Mesenchymal stem cell (in vitro differentiated cells and primary cell): ENCODE data around the gene SEMA3A.

Source experiments
- DNase-seq: peaks from one replicate; pipeline ENCODE4 v3.0.0-alpha.2; 2013
- H2AFZ ChIP-seq: one replicate; pipeline ENCODE4 v1.6.1; 2013; ENCODE audit warnings: low read depth, mild to moderate bottlenecking, control low read depth, inconsistent platforms, low read length, moderate library complexity
- H2AK5ac ChIP-seq: 2 replicates; pipeline ENCODE4 v1.6.1; 2013; ENCODE audit warnings: low read length, moderate library complexity, mild to moderate bottlenecking, inconsistent platforms; ENCODE audit not compliant: severe bottlenecking
- H2BK120ac ChIP-seq: one replicate; pipeline ENCODE4 v1.6.1; 2013; ENCODE audit warnings: low read depth, mild to moderate bottlenecking, inconsistent platforms, low read length, moderate library complexity
- H2BK12ac ChIP-seq, 2 experiments: one replicate each; pipeline ENCODE4 v1.6.1; 2013; ENCODE audit warnings: inconsistent platforms in 2 of 2, low read length in 2 of 2, mild to moderate bottlenecking in 2 of 2, moderate library complexity in 2 of 2, control low read depth in 1 of 2
- H2BK15ac ChIP-seq: one replicate; pipeline ENCODE4 v1.6.1; 2013; ENCODE audit warnings: mild to moderate bottlenecking, low read depth, inconsistent platforms; ENCODE audit not compliant: poor library complexity, severe bottlenecking
- H2BK5ac ChIP-seq: 2 replicates; pipeline ENCODE4 v1.6.1; 2013; ENCODE audit warnings: low read depth, mild to moderate bottlenecking, low read length, control low read depth, inconsistent platforms; ENCODE audit not compliant: poor library complexity, severe bottlenecking
- H3K14ac ChIP-seq, 2 experiments: one replicate each; pipeline ENCODE4 v1.6.1; 2013; ENCODE audit warnings: inconsistent platforms in 2 of 2, low read length in 2 of 2, control low read depth in 1 of 2, mild to moderate bottlenecking in 1 of 2, moderate library complexity in 1 of 2
- H3K18ac ChIP-seq, 2 experiments: one replicate each; pipeline ENCODE4 v1.6.1; 2013; ENCODE audit warnings: inconsistent platforms in 2 of 2, low read length in 2 of 2, control low read depth in 1 of 2, low read depth in 1 of 2, mild to moderate bottlenecking in 1 of 2
- H3K23ac ChIP-seq, 2 experiments: one replicate each; pipeline ENCODE4 v1.6.1; 2013; ENCODE audit warnings: inconsistent platforms in 2 of 2, low read length in 2 of 2, mild to moderate bottlenecking in 2 of 2, moderate library complexity in 2 of 2, control low read depth in 1 of 2
- H3K27ac ChIP-seq: 2 replicates; pipeline ENCODE4 v1.5.1; 2013; ENCODE audit warnings: mild to moderate bottlenecking, moderate library complexity, low read length, control low read depth, inconsistent platforms; ENCODE audit not compliant: poor library complexity, severe bottlenecking
- H3K27me3 ChIP-seq, 2 experiments: 2 replicates each; pipeline versions ENCODE4 v1.6.1 to v1.7.0; 2013; ENCODE audit warnings: low read length in 2 of 2, mild to moderate bottlenecking in 2 of 2, moderate library complexity in 2 of 2, control low read depth in 1 of 2, inconsistent platforms in 1 of 2; ENCODE audit not compliant: control insufficient read depth in 1 of 2, insufficient read depth in 1 of 2
- H3K36me3 ChIP-seq, 2 experiments: 2 replicates each; pipeline versions ENCODE4 v1.6.1 to v1.7.0; 2013; ENCODE audit warnings: low read length in 2 of 2, control low read depth in 1 of 2, inconsistent platforms in 1 of 2, low read depth in 1 of 2, mild to moderate bottlenecking in 1 of 2; ENCODE audit not compliant: insufficient read depth in 2 of 2, control insufficient read depth in 1 of 2
- H3K4ac ChIP-seq, 2 experiments: one replicate each; pipeline ENCODE4 v1.6.1; 2013; ENCODE audit warnings: inconsistent platforms in 2 of 2, low read length in 2 of 2, mild to moderate bottlenecking in 2 of 2, moderate library complexity in 2 of 2, control low read depth in 1 of 2, low read depth in 1 of 2
- H3K4me1 ChIP-seq: 2 replicates; pipeline ENCODE4 v1.6.1; 2013; ENCODE audit warnings: low read depth, low read length, control low read depth; ENCODE audit not compliant: control insufficient read depth, insufficient read depth
- H3K4me2 ChIP-seq: 2 replicates; pipeline ENCODE4 v1.6.1; 2013; ENCODE audit warnings: low read length, mild to moderate bottlenecking, inconsistent platforms; ENCODE audit not compliant: poor library complexity, severe bottlenecking
- H3K4me3 ChIP-seq, 2 experiments: 2 replicates each; pipeline versions ENCODE4 v1.5.1 to v1.7.0; 2013; ENCODE audit warnings: low read length in 2 of 2, mild to moderate bottlenecking in 2 of 2, control low read depth in 1 of 2, low read depth in 1 of 2; ENCODE audit not compliant: insufficient read depth in 1 of 2
- H3K79me1 ChIP-seq: replicated peaks from 2 replicates; pipeline ENCODE4 v1.6.1; 2013; ENCODE audit warnings: mild to moderate bottlenecking, control low read depth, low read length, inconsistent platforms; ENCODE audit not compliant: poor library complexity, severe bottlenecking
- H3K9ac ChIP-seq: 2 replicates; pipeline ENCODE4 v1.7.0; 2013; ENCODE audit warnings: mild to moderate bottlenecking, low read length, moderate library complexity
- H3K9me3 ChIP-seq: 2 replicates; pipeline ENCODE4 v1.7.0; 2013; ENCODE audit warnings: mild to moderate bottlenecking, low read length; ENCODE audit not compliant: control insufficient read depth
- H4K8ac ChIP-seq: one replicate; pipeline ENCODE4 v1.6.1; 2013; ENCODE audit warnings: inconsistent platforms, mild to moderate bottlenecking, low read length, moderate library complexity
- H4K91ac ChIP-seq: one replicate; pipeline ENCODE4 v1.6.1; 2013; ENCODE audit warnings: mild to moderate bottlenecking, low read length, inconsistent platforms
- WGBS: methylation state at CpG from one replicate; pipeline ENCODE4 v1.1.7; 2013; ENCODE audit warnings: mixed read lengths; 5-methylcytosine and 5-hydroxymethylcytosine counted together

Gene SEMA3A

GRCh38 chr7:84108119-84108518 lies 86.5 kb downstream of the SEMA3A start:
- Histone ChIP-seq H3K27me3 (no peaks in the 10 kb centered on the region), H3K36me3 (no peaks in the 10 kb centered on the region), H4K91ac (no peak overlapping the region), H2BK15ac (no peak overlapping the region), H2BK5ac (no peak overlapping the region), H3K79me1 (peaks cover 8% of the 10 kb centered on the region), H2BK120ac (no peak overlapping the region), H4K8ac (no peak overlapping the region), H3K14ac (no peak overlapping the region), H3K4ac (no peak overlapping the region), H2BK12ac (no peak overlapping the region), H3K4me2 (no peak overlapping the region), H3K4me1 (no peaks in the 10 kb centered on the region), H3K27ac (no peak overlapping the region), H3K9ac (no peak overlapping the region), H3K9me3 (no peaks in the 10 kb centered on the region), H3K18ac (no peak overlapping the region), H3K4me3 (no peak overlapping the region), H3K23ac (no peak overlapping the region), H2AFZ (no peak overlapping the region), H2AK5ac (no peak overlapping the region)
- WGBS, result 83% methylated on average over 1 of the region's 1 CpG
- DNase-seq, result no peak

- H3K18ac ChIP-seq, result no peak overlapping the region
- no peak overlapping the region for H3K27ac ChIP-seq
- H2BK5ac ChIP-seq, result no peak overlapping the region
- DNase-seq, result no peak
- H2AFZ ChIP-seq, result no peak overlapping the region
- H3K4me3 ChIP-seq, result no peak overlapping the region
- H2BK15ac ChIP-seq, result no peak overlapping the region
- no peak overlapping the region for H4K91ac ChIP-seq
- H3K79me1 ChIP-seq, result peaks cover 7% of the 10 kb centered on the region
- H3K4me2 ChIP-seq, result no peak overlapping the region
- no peaks in the 10 kb centered on the region for H3K9me3 ChIP-seq
- no peak overlapping the region for H3K23ac ChIP-seq
- H3K27me3 ChIP-seq, result no peaks in the 10 kb centered on the region
- no peak overlapping the region for H2AK5ac ChIP-seq
- H3K14ac ChIP-seq, result no peak overlapping the region
- H3K4ac ChIP-seq, result no peak overlapping the region
- no peak overlapping the region for H3K9ac ChIP-seq
- WGBS, result no CpG with 5 or more reads among the region's 2 CpGs
- H2BK120ac ChIP-seq, result no peak overlapping the region
- no peak overlapping the region for H4K8ac ChIP-seq
- H2BK12ac ChIP-seq, result no peak overlapping the region
- H3K4me1 ChIP-seq, result no peaks in the 10 kb centered on the region
- H3K36me3 ChIP-seq, result no peaks in the 10 kb centered on the region
Observed at GRCh38 chr7:84107259-84107658, 87.3 kb downstream of the SEMA3A start.

- H2BK12ac ChIP-seq, result no peak overlapping the region
- no peak overlapping the region for H2AFZ ChIP-seq
- no peak overlapping the region for H2BK5ac ChIP-seq
- no peak overlapping the region for H2AK5ac ChIP-seq
- H3K4ac ChIP-seq, result no peak overlapping the region
- H3K9ac ChIP-seq, result no peak overlapping the region
- H3K4me2 ChIP-seq, result no peak overlapping the region
- no peaks in the 10 kb centered on the region for H3K27me3 ChIP-seq
- no peak overlapping the region for H2BK15ac ChIP-seq
- DNase-seq, result no peak
- no peak overlapping the region for H3K4me3 ChIP-seq
- H3K36me3 ChIP-seq, result no peaks in the 10 kb centered on the region
- no peak overlapping the region for H2BK120ac ChIP-seq
- no peak overlapping the region for H3K18ac ChIP-seq
- no peak overlapping the region for H3K27ac ChIP-seq
- peaks cover 7% of the 10 kb centered on the region for H3K79me1 ChIP-seq
- WGBS, result no CpG with 5 or more reads among the region's 3 CpGs
- H3K9me3 ChIP-seq, result no peaks in the 10 kb centered on the region
- no peak overlapping the region for H3K14ac ChIP-seq
- no peak overlapping the region for H4K8ac ChIP-seq
- no peak overlapping the region for H4K91ac ChIP-seq
- no peaks in the 10 kb centered on the region for H3K4me1 ChIP-seq
- H3K23ac ChIP-seq, result no peak overlapping the region
Observed at GRCh38 chr7:84106291-84106690, 88.3 kb downstream of the SEMA3A start.

- no peak overlapping the region for H2AK5ac ChIP-seq
- no peak overlapping the region for H3K4me2 ChIP-seq
- no peak overlapping the region for H2BK120ac ChIP-seq
- no peak overlapping the region for H2AFZ ChIP-seq
- no peak overlapping the region for H3K14ac ChIP-seq
- H3K9me3 ChIP-seq, result no peaks in the 10 kb centered on the region
- no peak overlapping the region for H2BK5ac ChIP-seq
- H4K91ac ChIP-seq, result no peak overlapping the region
- H3K18ac ChIP-seq, result no peak overlapping the region
- no peak overlapping the region for H3K4me3 ChIP-seq
- no peak overlapping the region for H3K27ac ChIP-seq
- no CpG with 5 or more reads among the region's 1 CpG for WGBS
- no peak overlapping the region for H2BK12ac ChIP-seq
- no peaks in the 10 kb centered on the region for H3K36me3 ChIP-seq
- no peak overlapping the region for H3K4ac ChIP-seq
- no peaks in the 10 kb centered on the region for H3K27me3 ChIP-seq
- no peak overlapping the region for H4K8ac ChIP-seq
- H2BK15ac ChIP-seq, result no peak overlapping the region
- no peaks in the 10 kb centered on the region for H3K4me1 ChIP-seq
- DNase-seq, result peak; percentile 28
- no peak overlapping the region for H3K23ac ChIP-seq
- peaks cover 5% of the 10 kb centered on the region for H3K79me1 ChIP-seq
- no peak overlapping the region for H3K9ac ChIP-seq
Observed at GRCh38 chr7:84105586-84105985, 89.0 kb downstream of the SEMA3A start.
